Progenitor cell of endocrine pancreas (in vitro differentiated cells): ENCODE data around the gene OR6K3. TPM values are rescaled to one million over a fixed set of nuclear protein-coding genes. Genes with fewer than 3 reads are reported as not detected.

ENCODE experiments used
- DNase-seq: peaks from one replicate; pipeline ENCODE4 v3.0.0; 2021; ENCODE audit warnings: low spot score; ENCODE audit not compliant: unreplicated experiment
- H3K27ac Mint-ChIP-seq: 2 replicates; pipeline ENCODE4 v1.8.0; 2021; ENCODE audit warnings: mild to moderate bottlenecking, moderate library complexity, mixed read lengths
- H3K27me3 Mint-ChIP-seq: 2 replicates; pipeline ENCODE4 v1.8.0; 2021; ENCODE audit warnings: mixed read lengths
- H3K36me3 Mint-ChIP-seq: 2 replicates; pipeline ENCODE4 v1.8.0; 2022; ENCODE audit warnings: mixed read lengths; ENCODE audit not compliant: insufficient read depth
- H3K4me1 Mint-ChIP-seq: 2 replicates; pipeline ENCODE4 v1.8.0; 2021; ENCODE audit warnings: low read depth, mixed read lengths
- H3K4me3 Mint-ChIP-seq: 2 replicates; pipeline ENCODE4 v1.8.0; 2021; ENCODE audit warnings: low read depth, mild to moderate bottlenecking, moderate library complexity, mixed read lengths
- H3K9me3 Mint-ChIP-seq: 2 replicates; pipeline ENCODE4 v1.8.0; 2021; ENCODE audit warnings: low read depth, mixed read lengths
- CTCF ChIP-seq: fragments of 200-600 bp; sonication (generic); IDR thresholded peaks from one replicate; pipeline ENCODE4 v1.5.0; 2021; ENCODE audit warnings: antibody characterized with exemption, mild to moderate bottlenecking; ENCODE audit not compliant: unreplicated experiment
- long read RNA-seq: library from polyadenylated mRNA; unstranded; transcript quantifications from one replicate; pipeline ENCODE4 v2.0.0, GENCODE V29; 2020
- total RNA-seq: library from RNA; stranded (reverse); gene quantifications from 2 replicates; pipeline ENCODE4 v1.2.1, GENCODE V29; 2021

The OR6K3 gene
- not detected in 2 replicates for total RNA-seq
- long read RNA-seq, result 0 reads

- Mint-ChIP-seq H3K36me3 (no peaks in the 10 kb centered on the region), H3K4me3 (no peak within 1 kb of the TSS), H3K9me3 (no peaks in the 10 kb centered on the region), H3K27ac (no peak within 1 kb of the TSS), H3K4me1 (no peaks in the 10 kb centered on the region), H3K27me3 (peaks cover 7% of the 10 kb centered on the region)
- DNase-seq, result no peak
- TF ChIP-seq CTCF, result no peak
These were observed at the start of gene OR6K3 for GRCh38 chr1:158720620-158721019. Gene OR6K3 (minus strand): TSS chr1:158720720. CDS start chr1:158718115, 2,605 bp downstream.

GRCh38 chr1:158754420-158754819, 33.9 kb upstream of the OR6K3 start, which contains the start of gene OR6K6:
Gene OR6K6 (plus strand): TSS chr1:158754720. CDS start chr1:158754888, 168 bp downstream.
- DNase-seq, result no peak
- TF ChIP-seq CTCF, result no peak
- no peaks in the 10 kb centered on the region for H3K4me1 Mint-ChIP-seq

GRCh38 chr1:158752155-158752712, 31.7 kb upstream of the OR6K3 start:
- no peaks in the 10 kb centered on the region for H3K9me3 Mint-ChIP-seq
- H3K4me1 Mint-ChIP-seq, result no peaks in the 10 kb centered on the region
- no peak overlapping the region for H3K4me3 Mint-ChIP-seq
- no peak for TF ChIP-seq CTCF
- H3K27me3 Mint-ChIP-seq, result no peaks in the 10 kb centered on the region
- no peak for DNase-seq
- H3K36me3 Mint-ChIP-seq, result no peaks in the 10 kb centered on the region
- H3K27ac Mint-ChIP-seq, result no peak overlapping the region

More at GRCh38 chr1:158754420-158754819, 33.9 kb upstream of the OR6K3 start, which contains the start of gene OR6K6:
- H3K9me3 Mint-ChIP-seq, result peaks cover 4% of the 10 kb centered on the region
- no peaks in the 10 kb centered on the region for H3K27me3 Mint-ChIP-seq
- H3K27ac Mint-ChIP-seq, result peak within 1 kb of the TSS; percentile 74
- H3K4me3 Mint-ChIP-seq, result no peak within 1 kb of the TSS
- no peaks in the 10 kb centered on the region for H3K36me3 Mint-ChIP-seq

GRCh38 chr1:158735848-158736247, 15.3 kb upstream of the OR6K3 start:
- no peaks in the 10 kb centered on the region for H3K4me1 Mint-ChIP-seq
- H3K9me3 Mint-ChIP-seq, result no peaks in the 10 kb centered on the region
- TF ChIP-seq CTCF, result no peak
- DNase-seq, result no peak
- no peaks in the 10 kb centered on the region for H3K36me3 Mint-ChIP-seq
- H3K4me3 Mint-ChIP-seq, result no peak overlapping the region
- H3K27me3 Mint-ChIP-seq, result no peaks in the 10 kb centered on the region
- no peak overlapping the region for H3K27ac Mint-ChIP-seq

GRCh38 chr1:158732524-158732923, 12.0 kb upstream of the OR6K3 start:
- no peak for TF ChIP-seq CTCF
- Mint-ChIP-seq H3K4me1 (no peaks in the 10 kb centered on the region), H3K27me3 (peaks cover 4% of the 10 kb centered on the region)

More at GRCh38 chr1:158732524-158732923, 12.0 kb upstream of the OR6K3 start:
- DNase-seq, result no peak
- H3K9me3 Mint-ChIP-seq, result no peaks in the 10 kb centered on the region
- H3K4me3 Mint-ChIP-seq, result no peak overlapping the region
- no peaks in the 10 kb centered on the region for H3K36me3 Mint-ChIP-seq
- H3K27ac Mint-ChIP-seq, result no peak overlapping the region
